Trophoblast cell (in vitro differentiated cells and primary cell): Measurements from ENCODE around the gene RHOBTB3.

Experiments
- DNase-seq, 2 donors: peaks; one replicate each; pipeline ENCODE4 v3.0.0-alpha.2; 2016
- H2AFZ ChIP-seq: 2 replicates; pipeline ENCODE4 v1.6.1; 2013; ENCODE audit warnings: low read length, moderate library complexity, mild to moderate bottlenecking; ENCODE audit not compliant: insufficient read depth, poor library complexity
- H2AK5ac ChIP-seq: 2 replicates; pipeline ENCODE4 v1.6.1; 2013; ENCODE audit warnings: mild to moderate bottlenecking, low read length
- H2BK120ac ChIP-seq: 2 replicates; pipeline ENCODE4 v1.6.1; 2013; ENCODE audit warnings: low read length, mild to moderate bottlenecking, moderate library complexity; ENCODE audit not compliant: insufficient read depth, poor library complexity
- H2BK12ac ChIP-seq: 2 replicates; pipeline ENCODE4 v1.6.1; 2013; ENCODE audit warnings: mild to moderate bottlenecking, low read length, moderate library complexity
- H2BK5ac ChIP-seq: 2 replicates; pipeline ENCODE4 v1.6.1; 2013; ENCODE audit warnings: low read length, low read depth, moderate library complexity, mild to moderate bottlenecking; ENCODE audit not compliant: poor library complexity
- H3K14ac ChIP-seq: 2 replicates; pipeline ENCODE4 v1.6.1; 2013; ENCODE audit warnings: mild to moderate bottlenecking, low read length
- H3K18ac ChIP-seq: 2 replicates; pipeline ENCODE4 v1.6.1; 2013; ENCODE audit warnings: mild to moderate bottlenecking, low read length
- H3K23ac ChIP-seq: 2 replicates; pipeline ENCODE4 v1.6.1; 2013; ENCODE audit warnings: low read length
- H3K27ac ChIP-seq: 2 replicates; pipeline ENCODE4 v1.5.1; 2013; ENCODE audit warnings: low read depth, mild to moderate bottlenecking, inconsistent platforms, low read length, moderate library complexity
- H3K27me3 ChIP-seq: 2 replicates; pipeline ENCODE4 v1.6.1; 2013; ENCODE audit warnings: inconsistent platforms, mild to moderate bottlenecking, low read length, moderate library complexity; ENCODE audit not compliant: insufficient read depth
- H3K36me3 ChIP-seq, 2 experiments: 1 replicate in 1 of 2; 2 replicates in 1 of 2; pipeline ENCODE4 v1.6.1; 2013; ENCODE audit warnings: low read length in 2 of 2, mild to moderate bottlenecking in 2 of 2, moderate library complexity in 1 of 2; ENCODE audit not compliant: insufficient read depth in 2 of 2, control insufficient read depth in 1 of 2
- H3K4ac ChIP-seq: 2 replicates; pipeline ENCODE4 v1.6.1; 2013; ENCODE audit warnings: low read depth, mild to moderate bottlenecking, low read length, moderate library complexity
- H3K4me1 ChIP-seq, 2 experiments: 1 replicate in 1 of 2; 2 replicates in 1 of 2; pipeline ENCODE4 v1.6.1; 2013; ENCODE audit warnings: low read length in 2 of 2, mild to moderate bottlenecking in 2 of 2, moderate library complexity in 1 of 2; ENCODE audit not compliant: insufficient read depth in 2 of 2, control insufficient read depth in 1 of 2
- H3K4me2 ChIP-seq: 2 replicates; pipeline ENCODE4 v1.6.1; 2013; ENCODE audit warnings: inconsistent platforms, mild to moderate bottlenecking, low read length, moderate library complexity
- H3K4me3 ChIP-seq: 2 replicates; pipeline ENCODE4 v1.5.1; 2013; ENCODE audit warnings: mild to moderate bottlenecking, low read depth, low read length, inconsistent platforms
- H3K79me1 ChIP-seq: one replicate; pipeline ENCODE4 v1.6.1; 2013; ENCODE audit warnings: low read length
- H3K79me2 ChIP-seq: 2 replicates; pipeline ENCODE4 v1.6.1; 2013; ENCODE audit warnings: low read length, mild to moderate bottlenecking; ENCODE audit not compliant: control insufficient read depth, insufficient read depth, poor library complexity
- H3K9ac ChIP-seq: 2 replicates; pipeline ENCODE4 v1.6.1; 2013; ENCODE audit warnings: mild to moderate bottlenecking, low read length
- H3K9me3 ChIP-seq: 2 replicates; pipeline ENCODE4 v1.6.1; 2013; ENCODE audit warnings: low read depth, mild to moderate bottlenecking, control low read depth, inconsistent platforms, low read length; ENCODE audit not compliant: insufficient read depth
- H4K12ac ChIP-seq: 2 replicates; pipeline ENCODE4 v1.6.1; 2013; ENCODE audit warnings: low read depth, mild to moderate bottlenecking, low read length, moderate library complexity
- H4K8ac ChIP-seq: 2 replicates; pipeline ENCODE4 v1.6.1; 2013; ENCODE audit warnings: low read depth, mild to moderate bottlenecking, low read length, moderate library complexity
- H4K91ac ChIP-seq: one replicate; pipeline ENCODE4 v1.6.1; 2013; ENCODE audit warnings: low read depth, mild to moderate bottlenecking, low read length, moderate library complexity
- WGBS: extraction: QIAGEN DNeasy Blood & Tissue Kit; methylation state at CpG from one replicate; pipeline ENCODE4 v1.1.7; 2013; ENCODE audit warnings: missing lambda C conversion rate; ENCODE audit not compliant: insufficient read length, insufficient coverage; ENCODE audit errors: extremely low coverage; 5-methylcytosine and 5-hydroxymethylcytosine counted together

The RHOBTB3 gene

GRCh38 chr5:95777441-95777840 lies 46.3 kb downstream of the RHOBTB3 start:
- Histone ChIP-seq H2BK5ac (no peak overlapping the region), H3K79me1 (peaks cover 2% of the 10 kb centered on the region), H3K36me3 (peaks cover 34 to 41% of the 10 kb centered on the region in 2 experiments), H2AFZ (no peak overlapping the region), H2AK5ac (no peak overlapping the region), H3K9ac (no peak overlapping the region), H2BK12ac (no peak overlapping the region), H4K91ac (no peak overlapping the region), H3K4me2 (no peak overlapping the region), H3K27ac (no peak overlapping the region), H3K9me3 (no peaks in the 10 kb centered on the region), H2BK120ac (no peak overlapping the region), H3K4me3 (no peak overlapping the region), H3K4me1 (peaks cover 3 to 4% of the 10 kb centered on the region in 2 experiments), H3K18ac (no peak overlapping the region), H4K8ac (no peak overlapping the region), H3K14ac (no peak overlapping the region), H3K79me2 (no peaks in the 10 kb centered on the region), H3K27me3 (no peaks in the 10 kb centered on the region), H3K4ac (no peak overlapping the region), H4K12ac (no peak overlapping the region), H3K23ac (no peak overlapping the region)
- no CpG with 5 or more reads among the region's 3 CpGs for WGBS
- no peak for DNase-seq

GRCh38 chr5:95778713-95779436 lies 47.7 kb downstream of the RHOBTB3 start:
- H3K18ac ChIP-seq, result no peak overlapping the region
- H3K79me1 ChIP-seq, result peaks cover 2% of the 10 kb centered on the region
- DNase-seq, result no peak
- peaks cover 36 to 42% of the 10 kb centered on the region in 2 experiments for H3K36me3 ChIP-seq
- H2AK5ac ChIP-seq, result no peak overlapping the region
- no peaks in the 10 kb centered on the region for H3K79me2 ChIP-seq
- no peak overlapping the region for H2BK5ac ChIP-seq
- H3K4ac ChIP-seq, result no peak overlapping the region
- H3K9ac ChIP-seq, result no peak overlapping the region
- H3K27me3 ChIP-seq, result no peaks in the 10 kb centered on the region
- H4K91ac ChIP-seq, result no peak overlapping the region
- H3K4me2 ChIP-seq, result no peak overlapping the region
- H3K4me3 ChIP-seq, result no peak overlapping the region
- H3K4me1 ChIP-seq, result no peaks in the 10 kb centered on the region
- no peak overlapping the region for H3K27ac ChIP-seq
- no peak overlapping the region for H2AFZ ChIP-seq
- H2BK12ac ChIP-seq, result no peak overlapping the region
- no CpG with 5 or more reads among the region's 7 CpGs for WGBS
- H2BK120ac ChIP-seq, result no peak overlapping the region
- no peak overlapping the region for H4K12ac ChIP-seq
- H3K14ac ChIP-seq, result no peak overlapping the region
- no peak overlapping the region for H4K8ac ChIP-seq
- no peak overlapping the region for H3K23ac ChIP-seq
- H3K9me3 ChIP-seq, result no peaks in the 10 kb centered on the region

- Histone ChIP-seq H3K4ac (no peak overlapping the region), H3K4me1 (peaks cover 0 to under 1% of the 10 kb centered on the region in 2 experiments), H3K4me3 (no peak overlapping the region), H3K9me3 (no peaks in the 10 kb centered on the region), H3K79me1 (peaks cover 2% of the 10 kb centered on the region), H3K27me3 (no peaks in the 10 kb centered on the region), H2BK5ac (no peak overlapping the region), H3K4me2 (no peak overlapping the region), H4K91ac (no peak overlapping the region), H4K8ac (no peak overlapping the region), H2BK12ac (no peak overlapping the region), H3K27ac (no peak overlapping the region), H2BK120ac (no peak overlapping the region), H2AK5ac (no peak overlapping the region), H4K12ac (no peak overlapping the region), H3K23ac (no peak overlapping the region), H3K14ac (no peak overlapping the region), H2AFZ (no peak overlapping the region), H3K36me3 (peaks cover 36 to 43% of the 10 kb centered on the region in 2 experiments), H3K9ac (no peak overlapping the region), H3K79me2 (no peaks in the 10 kb centered on the region), H3K18ac (no peak overlapping the region)
- WGBS, result no CpG with 5 or more reads among the region's 2 CpGs
- DNase-seq, result no peak
Observed at GRCh38 chr5:95779611-95780010, 48.5 kb downstream of the RHOBTB3 start.

GRCh38 chr5:95780597-95780996 lies 49.5 kb downstream of the RHOBTB3 start:
- no peak overlapping the region for H2AK5ac ChIP-seq
- H3K4me1 ChIP-seq, result peaks cover 0 to 2% of the 10 kb centered on the region in 2 experiments
- no peak overlapping the region for H2BK5ac ChIP-seq
- peak in 1 of 2 donors; percentile 60 for DNase-seq
- H3K18ac ChIP-seq, result no peak overlapping the region
- no peak overlapping the region for H4K8ac ChIP-seq
- no peak overlapping the region for H3K4me2 ChIP-seq
- H2AFZ ChIP-seq, result no peak overlapping the region
- no peak overlapping the region for H3K4ac ChIP-seq
- no peak overlapping the region for H3K27ac ChIP-seq
- H3K9ac ChIP-seq, result no peak overlapping the region
- no peak overlapping the region for H2BK12ac ChIP-seq
- H3K79me1 ChIP-seq, result peaks cover 2% of the 10 kb centered on the region
- H3K9me3 ChIP-seq, result no peaks in the 10 kb centered on the region
- no peak overlapping the region for H2BK120ac ChIP-seq
- H3K23ac ChIP-seq, result no peak overlapping the region
- no peak overlapping the region for H3K14ac ChIP-seq
- H4K12ac ChIP-seq, result no peak overlapping the region
- no peaks in the 10 kb centered on the region for H3K27me3 ChIP-seq
- no peaks in the 10 kb centered on the region for H3K79me2 ChIP-seq
- H4K91ac ChIP-seq, result no peak overlapping the region
- H3K36me3 ChIP-seq, result peaks cover 38 to 49% of the 10 kb centered on the region in 2 experiments
- no CpG with 5 or more reads among the region's 7 CpGs for WGBS
- H3K4me3 ChIP-seq, result no peak overlapping the region
